SK-MEL-5 (cell line): ENCODE data around the gene NOD1. TPM values are rescaled to one million over a fixed set of nuclear protein-coding genes. Genes with fewer than 3 reads are reported as not detected.
"Not testable (repeated sequence)": the region's sequence is repeated elsewhere in the genome, so short reads cannot be mapped to it uniquely, and the experiment has no call there.

Experiments used
- DNase-seq: peaks from one replicate; pipeline ENCODE4 v3.0.0-alpha.2; 2016; ENCODE audit warnings: low read depth, low spot score
- in situ Hi-C: cut with HindIII; loops from 2 replicates; pipeline ENCODE4 v1.10.0; 2016; ENCODE audit warnings: low sequenced_read_pairs, high pct_unique_total_duplicates, low pct_unique_long_range_greater_than_20kb
- total RNA-seq: library from RNA; depleted of rRNA; stranded (reverse); fragments of >200 nt; shearing (Covaris generic); gene quantifications from 2 replicates; pipeline ENCODE4 v1.2.3, GENCODE V29; 2014

NOD1 gene
- total RNA-seq, 1 experiment from 2014 or later = 8.6 TPM

DNA sequence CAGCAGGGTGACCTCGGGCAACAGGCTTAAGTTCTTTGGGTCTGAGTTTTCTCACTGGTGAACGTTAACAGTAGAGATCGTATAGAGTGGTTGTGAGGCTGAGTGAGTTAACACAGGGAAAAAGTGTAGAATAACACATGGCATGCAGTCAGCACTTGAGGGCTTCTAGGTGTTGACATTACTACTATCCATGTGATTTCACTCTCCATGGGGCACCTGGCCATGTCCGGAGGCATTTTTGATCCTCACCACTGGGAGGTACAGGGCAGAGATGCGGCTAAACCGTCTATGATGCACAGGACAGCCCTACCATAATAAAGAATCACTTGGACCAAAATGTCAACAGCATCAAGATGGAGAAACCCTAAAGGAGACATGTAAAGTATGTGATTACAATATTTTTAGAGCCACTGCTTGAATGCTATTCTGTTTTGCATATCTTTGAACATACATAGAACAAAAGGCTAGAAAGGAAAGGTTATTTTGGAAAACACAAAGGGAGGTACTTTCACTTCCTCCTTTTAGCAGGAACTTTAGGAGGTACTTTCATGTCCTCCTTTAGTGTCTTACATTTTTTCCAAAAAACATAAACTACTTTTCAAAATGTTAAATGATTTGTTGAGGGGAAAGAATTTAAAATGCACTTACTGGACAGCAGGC is 44.3 kb downstream of the NOD1 start:
- in situ Hi-C loops = no loop called here
- DNase-seq = no peak

DNA sequence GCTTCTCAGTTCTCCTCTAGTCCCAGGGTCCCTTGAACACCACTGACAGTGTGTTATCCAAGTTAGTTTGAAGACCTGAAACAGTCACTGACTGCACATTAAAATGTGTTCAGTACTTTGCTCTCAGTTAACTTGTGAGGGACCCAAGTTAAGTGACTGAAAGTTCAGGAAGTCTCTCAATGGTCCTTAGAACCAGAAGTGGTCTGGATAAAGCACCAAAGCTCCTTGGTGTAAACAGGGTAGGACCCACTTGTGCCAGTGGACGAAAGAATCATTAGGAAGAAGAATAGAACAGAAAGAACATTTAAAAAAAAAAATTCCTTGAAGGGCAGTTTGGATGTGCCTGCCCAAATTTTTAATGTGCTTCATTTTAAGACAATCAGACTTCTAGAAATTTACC is 45.1 kb downstream of the NOD1 start:
- in situ Hi-C loops = no loop called here

DNA sequence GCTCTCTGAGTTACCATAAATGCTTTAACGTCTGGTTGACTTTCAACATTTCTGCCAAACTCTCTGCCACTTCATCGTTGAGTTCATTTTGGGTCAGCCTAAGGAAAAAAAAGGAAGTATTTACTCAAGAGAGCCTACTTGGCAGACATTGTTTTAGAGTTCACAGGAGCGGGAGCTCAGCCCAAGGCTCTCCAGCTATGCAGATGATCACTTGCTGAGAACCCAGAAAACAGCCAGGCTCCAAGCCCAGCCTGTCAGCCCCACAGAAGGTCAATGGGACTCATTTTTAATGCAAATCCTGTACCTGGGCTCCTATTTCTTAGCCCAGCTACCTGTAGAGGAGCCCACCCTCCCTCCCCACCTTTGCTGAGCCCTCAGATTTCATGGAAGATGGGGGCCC is 45.5 kb downstream of the NOD1 start:
- in situ Hi-C loops = no loop called here
- no peak for DNase-seq

More for the DNA sequence above, 45.1 kb downstream of the NOD1 start:
- DNase-seq = no peak

DNA sequence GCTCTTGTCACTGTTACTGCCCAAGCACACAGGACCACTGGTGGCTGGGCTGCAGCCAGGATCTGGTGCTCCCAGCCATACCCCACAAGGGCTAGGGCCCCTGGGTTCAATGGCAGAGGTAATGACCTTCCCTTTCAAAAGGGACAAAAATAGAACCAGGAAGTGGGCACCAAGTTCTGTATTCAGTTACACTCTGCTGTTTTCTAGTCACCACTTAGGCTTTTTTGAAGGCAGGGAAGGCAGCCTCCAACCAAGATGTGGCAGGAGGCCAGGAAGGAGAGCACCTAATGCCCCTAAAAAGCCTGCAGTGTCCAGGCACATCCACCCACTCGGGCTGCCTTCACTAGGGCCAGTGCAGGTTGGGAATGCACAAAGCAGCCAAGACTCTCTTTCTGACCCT is 47.8 kb downstream of the NOD1 start:
- DNase-seq = no peak
- in situ Hi-C loops = no loop called here

DNA sequence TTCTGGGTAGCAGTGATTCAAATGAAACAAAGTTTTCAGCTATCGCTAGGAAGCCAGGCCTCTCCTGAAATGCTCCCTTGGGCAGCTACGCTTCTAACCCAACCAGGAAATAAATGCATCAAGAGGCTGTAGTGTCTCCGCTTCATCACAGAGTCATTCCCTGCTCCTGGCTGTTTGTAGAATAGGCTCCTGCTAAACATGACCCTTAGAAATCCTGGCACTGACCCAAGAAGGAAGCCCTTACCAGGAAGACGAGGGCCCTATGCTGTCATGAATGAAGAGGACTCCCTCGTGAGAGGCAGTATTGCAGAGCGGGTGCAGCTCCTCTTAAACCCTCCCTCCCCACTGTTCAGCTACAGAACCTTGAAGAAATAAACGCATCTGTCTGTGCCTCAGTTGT is 48.3 kb downstream of the NOD1 start:
- in situ Hi-C loops = no loop called here
- DNase-seq = peak; percentile 18

DNA sequence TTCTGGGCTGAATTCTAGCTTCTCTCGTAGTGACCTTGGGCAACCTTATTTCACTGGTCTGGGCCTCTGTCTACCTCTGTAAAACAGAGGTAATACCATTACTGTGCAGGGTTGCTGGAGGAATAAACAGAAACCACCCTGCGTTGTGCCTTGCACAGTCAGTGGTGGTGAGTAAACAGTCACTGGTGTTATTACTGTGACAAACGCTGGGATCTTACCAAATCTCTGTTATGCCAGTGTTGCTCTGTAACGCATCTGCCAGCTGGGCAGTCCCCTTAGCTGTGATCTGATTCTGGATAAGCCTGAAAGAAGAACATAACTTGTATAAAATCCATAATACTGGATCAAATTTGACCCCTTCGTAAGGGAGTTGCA is 49.4 kb downstream of the NOD1 start:
- in situ Hi-C loops = no loop called here
- no peak for DNase-seq

DNA sequence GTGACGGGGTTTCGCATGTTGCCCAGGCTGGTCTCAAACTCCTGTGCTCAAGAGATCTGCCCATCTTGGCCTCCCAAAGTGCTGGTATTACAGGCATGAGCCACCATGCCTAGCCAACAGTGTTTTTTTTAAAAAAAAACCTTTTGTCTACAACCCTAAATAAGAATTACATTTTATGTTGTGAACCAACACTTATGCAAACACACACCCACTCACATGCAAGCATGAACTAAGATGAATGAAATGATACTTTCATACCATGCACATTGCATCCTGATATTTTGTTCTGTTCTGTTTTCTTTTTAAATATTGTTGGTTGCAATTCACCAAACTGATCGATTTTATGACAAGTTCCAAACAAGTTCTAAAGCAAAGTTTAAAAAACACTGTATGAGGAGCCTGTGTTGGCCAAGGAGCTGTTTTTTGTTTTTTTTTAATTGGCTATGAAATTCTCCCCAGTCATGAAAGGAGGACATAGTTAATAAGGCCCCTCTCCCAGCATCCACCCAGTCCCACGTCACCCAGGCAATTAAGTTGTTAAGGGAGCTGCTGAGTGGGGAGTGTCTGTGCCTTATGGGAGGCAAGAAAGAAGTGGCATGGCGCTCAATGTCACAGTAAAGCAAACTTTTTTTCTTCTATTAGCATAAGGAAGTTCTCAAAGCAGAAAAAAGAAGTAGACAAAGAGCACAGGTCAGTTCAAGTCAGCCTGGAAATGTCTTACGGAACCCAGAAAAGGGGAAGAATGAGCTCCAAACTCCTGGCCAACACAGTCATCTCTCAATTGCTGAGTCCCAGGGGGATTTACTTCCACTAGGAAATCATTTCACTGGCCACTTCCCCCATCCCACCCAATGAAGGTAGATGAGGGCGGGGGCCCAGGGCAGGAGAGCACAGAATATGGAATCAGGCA is 50.1 kb downstream of the NOD1 start:
- in situ Hi-C loops = no loop called here
- DNase-seq = no peak

DNA sequence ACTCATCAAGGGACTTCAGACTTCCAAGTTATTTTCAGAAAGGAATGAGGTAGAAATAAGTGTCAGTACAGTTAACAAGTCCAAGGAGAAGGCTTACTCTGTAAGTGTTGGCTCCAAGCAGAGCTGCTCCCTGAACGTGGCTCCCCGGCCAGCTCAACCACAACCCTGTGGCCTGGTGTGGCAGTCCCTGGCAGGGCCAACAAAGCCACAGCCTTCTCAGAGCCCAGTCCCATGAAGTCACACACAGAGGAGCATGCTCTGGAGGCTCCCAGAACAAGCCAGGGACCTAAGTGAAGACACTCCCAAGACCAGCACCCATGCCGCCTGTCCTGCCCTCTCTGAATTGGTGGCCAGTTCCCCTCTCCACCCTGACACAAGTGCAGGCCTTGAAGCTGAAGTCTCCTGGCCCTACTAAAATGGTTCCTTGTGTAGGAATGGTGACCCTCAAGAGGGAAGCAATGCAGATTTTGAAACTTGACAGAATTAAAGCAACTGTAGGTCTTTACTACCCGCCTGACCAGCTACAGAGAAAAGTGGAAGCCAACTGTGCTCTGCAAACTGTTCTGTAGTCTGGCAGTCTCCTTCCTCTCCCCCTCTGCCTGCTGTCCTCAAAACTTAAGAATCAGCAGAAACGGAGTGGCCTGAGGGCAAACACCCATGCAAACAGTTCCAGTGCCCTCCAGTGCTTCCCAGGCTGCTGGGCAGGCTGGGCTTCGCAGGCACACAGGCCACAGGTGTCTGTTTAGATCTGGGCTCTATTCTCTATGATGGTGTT is 51.1 kb downstream of the NOD1 start:
- DNase-seq = no peak
- in situ Hi-C loops = no loop called here

DNA sequence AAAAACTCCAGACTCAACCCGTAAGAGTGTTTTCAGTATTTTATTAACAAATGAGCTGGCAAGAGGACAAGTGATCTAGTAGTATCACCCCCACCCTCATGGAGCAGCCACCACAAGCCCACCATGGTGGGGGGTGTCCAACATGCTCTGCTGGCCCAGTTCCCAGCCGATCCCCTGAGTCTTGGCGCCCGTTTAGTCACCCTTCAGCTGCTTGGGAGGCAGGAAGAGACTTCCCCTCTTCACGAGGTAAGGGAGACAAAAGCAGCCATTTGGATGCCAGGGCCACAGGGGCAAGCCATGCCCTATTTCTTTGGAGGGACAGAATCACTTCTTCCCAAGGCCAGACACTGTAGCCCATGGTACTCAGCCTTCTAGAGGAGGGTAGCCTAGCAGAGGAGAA is 54.1 kb downstream of the NOD1 start:
- in situ Hi-C loops = no loop called here

DNA sequence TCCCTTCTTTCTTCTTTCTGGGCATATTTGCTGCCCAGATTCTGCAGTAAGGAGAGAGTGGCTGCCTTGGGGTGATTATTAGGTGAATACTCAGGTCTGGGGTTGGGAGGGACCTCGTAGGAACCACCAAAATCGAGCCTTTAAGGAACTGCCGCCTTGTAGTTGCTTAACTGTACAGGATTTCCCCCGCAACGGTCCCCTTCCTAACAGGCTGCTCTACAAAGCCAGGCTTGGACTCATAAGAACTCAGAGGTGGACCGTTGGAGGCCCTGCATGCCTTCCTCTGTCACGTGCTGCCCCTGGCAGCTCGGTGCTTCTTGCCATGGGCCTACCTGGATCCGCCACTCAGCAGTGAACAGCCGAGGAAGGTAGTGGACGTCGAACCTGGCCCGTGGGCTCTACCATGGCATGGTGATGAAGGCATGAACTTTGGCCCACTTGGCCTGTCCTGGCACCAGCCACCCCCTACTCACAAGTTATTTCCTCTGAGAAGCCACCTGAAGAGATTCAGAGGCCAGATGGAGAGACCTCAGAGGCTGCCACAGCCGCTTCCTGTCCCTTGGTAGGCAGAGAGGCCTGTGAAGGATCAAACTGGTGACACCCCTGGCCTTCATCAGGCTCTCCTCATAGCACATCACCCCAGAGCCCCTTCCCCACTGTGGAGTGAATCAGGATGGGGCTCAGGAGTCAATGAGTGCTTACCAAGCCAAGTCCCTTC is 54.6 kb downstream of the NOD1 start:
- in situ Hi-C loops = no loop called here
- no peak for DNase-seq

More for the DNA sequence above, 54.1 kb downstream of the NOD1 start:
- no peak for DNase-seq

DNA sequence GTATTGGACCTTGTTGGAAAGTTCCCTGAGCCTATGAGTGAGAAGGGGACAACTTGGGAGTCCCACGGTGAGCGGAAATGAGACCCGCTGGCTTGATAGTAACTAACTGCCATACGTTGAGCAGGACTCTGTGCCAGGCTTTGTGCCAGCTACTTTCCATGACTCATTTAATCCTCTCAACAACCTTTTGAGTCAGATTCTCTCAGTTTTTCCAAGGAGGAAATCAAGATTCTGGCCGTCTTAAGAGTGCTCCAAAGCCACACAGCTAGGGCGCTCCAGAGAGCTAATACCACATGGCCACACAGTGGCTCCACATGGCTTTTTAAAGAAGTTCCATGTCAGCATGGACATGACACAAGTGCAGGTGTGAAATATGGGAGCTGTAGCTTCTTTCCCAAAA is 55.7 kb downstream of the NOD1 start:
- DNase-seq = no peak
- in situ Hi-C loops = no loop called here

DNA sequence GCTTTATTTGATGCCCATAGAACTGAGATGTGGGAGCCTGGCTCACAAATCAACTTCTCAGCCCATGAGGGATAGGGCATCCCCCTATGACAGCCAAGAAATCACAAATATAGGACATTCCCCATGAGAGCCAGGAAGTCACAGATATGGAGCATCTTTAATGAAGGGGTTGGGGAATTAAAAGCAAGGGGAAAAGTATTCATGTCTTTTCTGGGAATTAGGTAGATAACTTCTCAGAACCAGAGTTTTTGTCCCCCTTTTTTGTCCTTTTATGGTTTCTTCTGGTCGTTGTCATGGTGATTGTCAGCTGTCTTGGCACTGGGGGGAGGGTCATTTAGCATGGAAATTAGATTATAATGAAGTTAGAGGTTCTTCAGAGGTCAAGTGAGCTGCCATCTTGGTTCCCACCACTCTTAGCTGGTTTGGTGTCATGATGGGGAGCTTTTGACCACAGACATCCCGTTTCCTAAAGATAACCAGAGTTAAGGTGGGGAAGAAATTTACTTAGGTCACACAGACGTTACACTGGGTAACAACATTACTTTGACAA is 56.9 kb downstream of the NOD1 start:
- in situ Hi-C loops = no loop called here
- no peak for DNase-seq

DNA sequence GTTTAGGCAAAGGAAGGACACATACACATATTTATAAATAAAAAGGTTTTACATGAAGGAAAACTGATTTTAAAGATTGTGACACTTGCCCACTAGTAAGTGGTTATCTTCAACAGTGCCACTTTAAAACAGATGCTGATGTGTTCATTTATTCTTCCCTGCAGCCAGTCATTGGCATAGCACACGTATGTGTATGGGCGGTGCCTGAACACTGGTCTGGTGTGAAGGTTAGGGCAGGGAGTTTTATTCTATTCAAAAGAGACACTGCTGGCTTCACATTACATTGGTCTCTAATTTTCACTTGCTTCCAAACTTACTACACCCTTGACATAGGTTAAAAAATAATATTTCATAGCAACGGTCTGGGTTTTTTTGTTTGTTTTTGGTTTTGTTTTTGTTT is 57.9 kb downstream of the NOD1 start:
- in situ Hi-C loops = no loop called here
- DNase-seq = no peak

DNA sequence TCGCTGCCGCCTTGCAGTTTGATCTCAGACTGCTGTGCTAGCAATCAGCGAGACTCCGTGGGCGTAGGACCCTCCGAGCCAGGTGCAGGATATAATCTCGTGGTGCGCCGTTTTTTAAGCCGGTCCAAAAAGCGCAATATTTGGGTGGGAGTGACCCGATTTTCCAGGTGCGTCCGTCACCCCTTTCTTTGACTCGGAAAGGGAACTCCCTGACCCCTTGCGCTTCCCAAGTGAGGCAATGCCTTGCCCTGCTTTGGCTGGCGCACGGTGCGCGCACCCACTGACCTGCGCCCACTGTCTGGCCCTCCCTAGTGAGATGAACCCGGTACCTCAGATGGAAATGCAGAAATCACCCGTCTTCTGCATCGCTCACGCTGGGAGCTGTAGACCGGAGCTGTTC is 58.5 kb downstream of the NOD1 start:
- in situ Hi-C loops = not testable (repeated sequence)

DNA sequence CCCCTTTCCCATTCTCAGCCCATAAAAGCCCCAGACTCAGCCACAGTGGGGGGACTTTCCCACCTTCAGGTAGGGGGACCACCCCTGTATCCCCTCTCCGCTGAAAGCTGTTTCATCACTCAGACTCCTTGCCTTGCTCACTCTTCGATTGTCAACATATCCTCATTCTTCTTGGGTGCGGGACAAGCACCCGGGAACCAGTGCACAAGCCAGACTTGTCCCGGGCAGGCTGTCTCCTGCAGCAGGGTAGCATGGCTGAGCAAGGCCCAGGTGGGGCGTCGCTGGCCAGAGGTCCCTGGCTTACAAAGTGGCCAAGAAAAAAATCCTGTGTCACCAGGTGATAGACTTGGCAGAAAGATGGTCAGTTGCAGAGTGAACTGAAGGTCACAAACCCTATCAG is 64.7 kb downstream of the NOD1 start:
- DNase-seq = no peak
- in situ Hi-C loops = no loop called here

More for the DNA sequence above, 58.5 kb downstream of the NOD1 start:
- DNase-seq = not testable (repeated sequence)

DNA sequence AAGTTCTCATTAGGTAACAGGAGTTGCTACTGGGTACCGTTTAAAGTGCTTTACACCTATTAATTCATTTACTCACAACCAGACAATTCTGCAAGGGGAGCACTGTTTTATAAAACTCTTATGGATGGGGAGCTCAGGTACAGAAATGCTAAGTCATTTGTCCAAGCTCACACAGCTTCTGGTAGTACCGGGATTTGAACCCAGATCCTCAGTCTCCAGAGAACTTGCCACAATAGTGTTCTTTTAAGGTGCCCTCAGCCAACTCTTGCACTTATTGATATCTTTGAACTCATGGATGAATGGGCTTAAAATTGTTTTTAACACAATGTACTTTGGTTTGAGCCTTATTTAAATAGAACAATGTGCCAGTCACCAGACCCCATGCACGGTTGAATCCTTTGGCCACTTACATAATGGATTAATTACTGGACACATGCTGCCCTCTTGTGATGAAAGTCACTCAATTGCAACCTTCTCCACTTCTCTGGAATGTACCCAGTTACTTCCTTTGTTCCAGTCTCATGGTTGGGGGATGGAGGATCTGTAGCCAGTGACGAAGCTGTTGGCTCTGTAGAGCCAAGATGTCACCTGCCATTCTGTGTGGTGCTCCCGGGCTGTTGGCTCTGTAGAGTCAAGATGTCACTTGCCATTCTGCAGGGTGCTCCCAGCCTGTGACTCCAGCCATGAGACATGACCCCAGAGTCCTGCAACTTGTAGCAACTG is 65.6 kb downstream of the NOD1 start:
- in situ Hi-C loops = no loop called here
- peak; percentile 98 for DNase-seq

DNA sequence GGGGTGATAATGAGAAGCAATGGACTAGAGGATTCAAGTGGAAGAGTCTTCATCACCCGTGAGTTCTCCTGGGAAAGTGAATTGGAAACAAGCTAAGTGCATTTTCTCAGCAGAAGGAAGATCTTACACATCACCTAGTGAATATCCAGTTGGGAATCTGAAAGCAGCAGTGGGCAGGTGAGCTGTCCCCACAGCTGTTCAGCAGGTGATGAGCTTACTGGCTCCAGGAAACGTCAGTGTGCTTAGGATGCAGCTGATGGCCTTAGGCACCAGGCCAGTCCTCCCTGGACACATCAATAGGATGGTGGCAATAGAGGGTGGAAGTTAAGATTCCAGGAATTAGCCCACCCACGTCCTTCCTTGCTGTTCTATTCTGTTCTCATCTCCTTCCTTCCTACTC is 66.7 kb downstream of the NOD1 start:
- in situ Hi-C loops = no loop called here
- no peak for DNase-seq
